ENCODE measurements around the gene CTNNBL1. TPM values are rescaled to one million over a fixed set of nuclear protein-coding genes. Genes with fewer than 3 reads are reported as not detected.

CTNNBL1 gene
- total and polyA plus RNA-seq, 2 of the 4 experiments (the other 2 are of a cell fraction) = 29.9 to 34.1 TPM

- Histone ChIP-seq H4K20me1 (ENCODE audit: insufficient read depth, low read length) (peaks cover 15% of the 10 kb centered on the region; the same call in 1 of the 2 replicates), H4K8ac (ENCODE audit: low read depth in 2 of 2, low read length in 2 of 2) (no peak overlapping the region), H3K4me2 (ENCODE audit: low read depth, low read length) (no peak overlapping the region), H3K36me3 (ENCODE audit: control insufficient read depth, insufficient read depth, low read length) (no peaks in the 10 kb centered on the region), H3K9me3 (ENCODE audit: control insufficient read depth, insufficient read depth, low read length) (no peaks in the 10 kb centered on the region), H3K18ac (ENCODE audit: low read depth, low read length) (no peak overlapping the region), H3K9me1 (ENCODE audit: insufficient read depth, low read length) (0 out of 2 replicates have a peak, but pooled peaks cover 7% of the 10 kb centered on the region), H3K4me3 (ENCODE audit: insufficient read depth, low read depth, low read length) (no peak overlapping the region), H2AK9ac (replicated peaks; ENCODE audit: low read depth, low read length, poor library complexity) (no peak overlapping the region), H4K91ac (ENCODE audit: insufficient read depth, low read depth, low read length) (no peak overlapping the region), H3K27ac (ENCODE audit: insufficient read depth, low read length) (no peak overlapping the region), H3K4me1 (ENCODE audit: control insufficient read depth, insufficient read depth, low read length) (no peaks in the 10 kb centered on the region), H2BK120ac (ENCODE audit: low read depth, low read length) (no peak overlapping the region), H2BK15ac (ENCODE audit: low read depth, low read length) (no peak overlapping the region), H2AFZ (replicated peaks; ENCODE audit: low read length, poor library complexity) (no peak overlapping the region), H3K23ac (ENCODE audit: low read depth, low read length) (no peak overlapping the region), H3K9ac (ENCODE audit: low read depth, low read length) (no peak overlapping the region), H2BK5ac (ENCODE audit: low read depth, low read length, poor library complexity, severe bottlenecking) (no peak overlapping the region), H3K79me1 (ENCODE audit: low read depth in 1 of 2, low read length in 2 of 2) (peaks cover 45 to 62% of the 10 kb centered on the region in 2 experiments), H3K56ac (ENCODE audit: extremely low read depth, insufficient read depth, low read length) (no peak overlapping the region), H2BK20ac (ENCODE audit: low read depth, low read length) (no peak overlapping the region), H4K5ac (ENCODE audit: low read depth, low read length) (no peak overlapping the region), H3K4ac (ENCODE audit: low read depth, low read length) (no peak overlapping the region), H3K14ac (replicated peaks; ENCODE audit: low read depth, low read length) (no peak overlapping the region), H3K27me3 (ENCODE audit: control insufficient read depth, insufficient read depth, low read length) (no peaks in the 10 kb centered on the region), H2AK5ac (ENCODE audit: low read depth, low read length) (no peak overlapping the region)
- DNase-seq (no peak), ATAC-seq (ENCODE audit: low read depth) (no peak)
- dilution Hi-C loops (cut with HindIII; ENCODE audit: low sequenced_read_pairs, unreplicated experiment) (no loop called here), in situ Hi-C loops (cut with MboI; ENCODE audit: low sequenced_read_pairs) (no loop called here), intact Hi-C loops (cut with micrococcal nuclease) (no loop called here)
- WGBS, 2 experiments (ENCODE audit: extremely low coverage in 2 of 2, insufficient read length in 1 of 2) = no CpG with 5 or more reads among the region's 6 CpGs
- POLR2A ChIA-PET (ENCODE audit: unreplicated experiment) = no interaction called here
- no TSS peak for BruUV-seq (replicated peaks)
- CTCF ChIA-PET = interaction anchor here (0.9 kb wide), 1 partner anchor 12 kb away, joined by 3 read pairs; no protein-coding TSS in a partner anchor
- TF ChIP-seq CEBPB (IDR thresholded peaks at IDR 0.05; ENCODE audit: low read depth, low read length) (no peak), POLR2A (IDR thresholded peaks at IDR 0.05; ENCODE audit: low read depth, low read length) (no peak), FOS (IDR thresholded peaks at IDR 0.05; ENCODE audit: low read depth, low read length) (no peak), MXI1 (IDR thresholded peaks at IDR 0.05; ENCODE audit: borderline replicate concordance, low read depth, low read length) (no peak), USF2 (IDR thresholded peaks at IDR 0.05; ENCODE audit: low read depth, low read length) (no peak), CTCF (conservative IDR thresholded peaks at IDR 0.05; ENCODE audit: low read depth, low read length) (no peak), MAZ (IDR thresholded peaks at IDR 0.05; ENCODE audit: borderline replicate concordance, low read depth, low read length) (no peak), MAFK (IDR thresholded peaks at IDR 0.05; ENCODE audit: low read depth, low read length) (no peak), NFE2L2 (IDR thresholded peaks at IDR 0.05; ENCODE audit: low read depth, low read length) (no peak), SMC3 (IDR thresholded peaks at IDR 0.05; ENCODE audit: low read depth, low read length) (no peak), ELK1 (IDR thresholded peaks at IDR 0.05; ENCODE audit: borderline replicate concordance, low read depth, low read length) (no peak), BHLHE40 (IDR thresholded peaks at IDR 0.05; ENCODE audit: low read depth, low read length) (no peak), RFX5 (IDR thresholded peaks at IDR 0.05; ENCODE audit: low read depth, low read length) (no peak), RAD21 (IDR thresholded peaks at IDR 0.05; ENCODE audit: low read length) (no peak), CHD1 (IDR thresholded peaks at IDR 0.05; ENCODE audit: low read depth, low read length) (no peak)
Observed at GRCh38 chr20:37703035-37703845, 9.4 kb downstream of the CTNNBL1 start.
